HL-60 (cell line): ENCODE data around the gene IL31RA.

Experiments used
- DNase-seq, 2 experiments: peaks; one replicate each; pipeline ENCODE4 v3.0.0-alpha.2; 2010 to 2020; ENCODE audit warnings: low read depth in 1 of 2, low spot score in 1 of 2
- H3K27ac ChIP-seq: fragments of 250-450 bp; sonication (Bioruptor Pico); replicated peaks from 2 replicates; pipeline ENCODE4 v1.5.1; 2020; ENCODE audit warnings: mild to moderate bottlenecking, moderate library complexity
- H3K27me3 ChIP-seq: fragments of 250-450 bp; sonication (Bioruptor Pico); 2 replicates; pipeline ENCODE4 v1.5.1; 2021; ENCODE audit warnings: mild to moderate bottlenecking, moderate library complexity; ENCODE audit not compliant: insufficient read depth, poor library complexity, severe bottlenecking
- H3K4me3 ChIP-seq: replicated peaks from 2 replicates; pipeline ENCODE4 v1.5.1; 2011; ENCODE audit warnings: mild to moderate bottlenecking, control low read depth, low read length; ENCODE audit not compliant: insufficient read depth
- GABPA ChIP-seq: IDR thresholded peaks from 2 replicates; pipeline ENCODE4 v1.6.1; 2012; ENCODE audit warnings: low read depth
- POLR2AphosphoS5 ChIP-seq: IDR thresholded peaks from 2 replicates; pipeline ENCODE4 v1.6.1; 2012; ENCODE audit warnings: low read depth
- SPI1 ChIP-seq: IDR thresholded peaks from 2 replicates; pipeline ENCODE4 v1.6.1; 2012; ENCODE audit warnings: low read depth, mild to moderate bottlenecking, borderline replicate concordance
- TF ChIP-seq, protein P1 (sequence below): IDR thresholded peaks from 2 replicates; pipeline ENCODE4 v1.6.1; 2012; ENCODE audit warnings: low read depth; ENCODE audit not compliant: insufficient replicate concordance
- TF ChIP-seq, protein P2 (sequence below): IDR thresholded peaks from one replicate; pipeline ENCODE4 v1.5.1; 2011; ENCODE audit warnings: low read length, control low read depth, inconsistent platforms; ENCODE audit not compliant: insufficient read depth

IL31RA gene

DNA sequence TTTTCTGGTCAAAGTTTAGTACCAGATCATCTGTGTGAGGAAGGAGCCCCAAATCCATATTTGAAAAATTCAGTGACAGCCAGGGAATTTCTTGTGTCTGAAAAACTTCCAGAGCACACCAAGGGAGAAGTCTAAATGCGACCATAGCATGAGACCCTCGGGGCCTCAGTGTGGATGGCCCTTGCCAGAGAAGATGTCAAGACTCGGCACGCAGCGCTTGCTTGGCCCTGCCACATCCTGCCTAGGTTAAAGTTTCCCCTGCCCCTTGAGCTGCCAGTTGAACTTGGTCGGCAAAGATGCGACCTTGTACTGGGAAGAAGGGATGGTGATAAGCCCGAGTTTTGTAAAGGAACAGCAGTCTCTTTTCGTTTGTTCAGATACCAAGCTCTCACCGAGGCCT is 65.8 kb downstream of the IL31RA start:
- no peak for TF ChIP-seq POLR2AphosphoS5
- TF ChIP-seq, protein P1, sequence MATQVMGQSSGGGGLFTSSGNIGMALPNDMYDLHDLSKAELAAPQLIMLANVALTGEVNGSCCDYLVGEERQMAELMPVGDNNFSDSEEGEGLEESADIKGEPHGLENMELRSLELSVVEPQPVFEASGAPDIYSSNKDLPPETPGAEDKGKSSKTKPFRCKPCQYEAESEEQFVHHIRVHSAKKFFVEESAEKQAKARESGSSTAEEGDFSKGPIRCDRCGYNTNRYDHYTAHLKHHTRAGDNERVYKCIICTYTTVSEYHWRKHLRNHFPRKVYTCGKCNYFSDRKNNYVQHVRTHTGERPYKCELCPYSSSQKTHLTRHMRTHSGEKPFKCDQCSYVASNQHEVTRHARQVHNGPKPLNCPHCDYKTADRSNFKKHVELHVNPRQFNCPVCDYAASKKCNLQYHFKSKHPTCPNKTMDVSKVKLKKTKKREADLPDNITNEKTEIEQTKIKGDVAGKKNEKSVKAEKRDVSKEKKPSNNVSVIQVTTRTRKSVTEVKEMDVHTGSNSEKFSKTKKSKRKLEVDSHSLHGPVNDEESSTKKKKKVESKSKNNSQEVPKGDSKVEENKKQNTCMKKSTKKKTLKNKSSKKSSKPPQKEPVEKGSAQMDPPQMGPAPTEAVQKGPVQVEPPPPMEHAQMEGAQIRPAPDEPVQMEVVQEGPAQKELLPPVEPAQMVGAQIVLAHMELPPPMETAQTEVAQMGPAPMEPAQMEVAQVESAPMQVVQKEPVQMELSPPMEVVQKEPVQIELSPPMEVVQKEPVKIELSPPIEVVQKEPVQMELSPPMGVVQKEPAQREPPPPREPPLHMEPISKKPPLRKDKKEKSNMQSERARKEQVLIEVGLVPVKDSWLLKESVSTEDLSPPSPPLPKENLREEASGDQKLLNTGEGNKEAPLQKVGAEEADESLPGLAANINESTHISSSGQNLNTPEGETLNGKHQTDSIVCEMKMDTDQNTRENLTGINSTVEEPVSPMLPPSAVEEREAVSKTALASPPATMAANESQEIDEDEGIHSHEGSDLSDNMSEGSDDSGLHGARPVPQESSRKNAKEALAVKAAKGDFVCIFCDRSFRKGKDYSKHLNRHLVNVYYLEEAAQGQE = no peak
- TF ChIP-seq, protein P2, sequence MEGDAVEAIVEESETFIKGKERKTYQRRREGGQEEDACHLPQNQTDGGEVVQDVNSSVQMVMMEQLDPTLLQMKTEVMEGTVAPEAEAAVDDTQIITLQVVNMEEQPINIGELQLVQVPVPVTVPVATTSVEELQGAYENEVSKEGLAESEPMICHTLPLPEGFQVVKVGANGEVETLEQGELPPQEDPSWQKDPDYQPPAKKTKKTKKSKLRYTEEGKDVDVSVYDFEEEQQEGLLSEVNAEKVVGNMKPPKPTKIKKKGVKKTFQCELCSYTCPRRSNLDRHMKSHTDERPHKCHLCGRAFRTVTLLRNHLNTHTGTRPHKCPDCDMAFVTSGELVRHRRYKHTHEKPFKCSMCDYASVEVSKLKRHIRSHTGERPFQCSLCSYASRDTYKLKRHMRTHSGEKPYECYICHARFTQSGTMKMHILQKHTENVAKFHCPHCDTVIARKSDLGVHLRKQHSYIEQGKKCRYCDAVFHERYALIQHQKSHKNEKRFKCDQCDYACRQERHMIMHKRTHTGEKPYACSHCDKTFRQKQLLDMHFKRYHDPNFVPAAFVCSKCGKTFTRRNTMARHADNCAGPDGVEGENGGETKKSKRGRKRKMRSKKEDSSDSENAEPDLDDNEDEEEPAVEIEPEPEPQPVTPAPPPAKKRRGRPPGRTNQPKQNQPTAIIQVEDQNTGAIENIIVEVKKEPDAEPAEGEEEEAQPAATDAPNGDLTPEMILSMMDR = no peak
- no peak for TF ChIP-seq SPI1
- no peak for TF ChIP-seq GABPA
- no peak overlapping the region for H3K4me3 ChIP-seq
- DNase-seq = no peak
- no peaks in the 10 kb centered on the region for H3K27me3 ChIP-seq
- no peak overlapping the region for H3K27ac ChIP-seq

DNA sequence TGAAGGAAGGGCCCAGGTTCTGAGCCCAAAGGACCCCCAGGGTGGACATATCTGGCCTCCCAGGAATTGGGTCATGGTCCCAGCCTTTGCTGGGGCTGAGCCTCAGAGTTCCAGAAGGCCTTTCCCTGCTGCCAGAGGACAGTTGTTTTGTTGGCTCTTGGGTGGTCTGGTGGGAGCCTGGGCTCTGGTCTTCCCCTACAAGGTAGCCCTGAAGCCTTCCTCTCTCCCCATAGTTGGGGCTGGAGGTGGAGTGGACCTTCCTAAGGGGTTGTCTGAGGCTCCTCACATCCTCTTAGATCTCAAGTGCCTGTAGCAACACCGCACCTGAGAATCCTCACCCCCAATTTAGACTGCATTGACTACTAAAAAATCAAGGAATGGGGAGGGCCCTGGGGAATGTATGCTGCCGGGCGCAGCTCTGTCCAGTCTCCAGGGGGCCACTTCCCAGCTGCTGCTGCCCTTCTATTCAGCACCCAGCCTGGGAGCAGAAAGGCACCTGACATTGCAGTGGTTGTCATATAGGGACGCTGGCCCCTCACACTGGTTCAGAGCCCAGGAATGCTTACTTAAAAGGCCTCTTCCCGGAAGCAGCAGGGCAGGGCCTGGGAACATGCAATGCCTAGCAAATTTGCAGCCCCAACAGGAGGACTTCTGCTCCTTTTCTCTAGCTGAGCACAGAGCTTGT is 66.4 kb downstream of the IL31RA start:
- no peak for DNase-seq
- no peak overlapping the region for H3K4me3 ChIP-seq
- no peak for TF ChIP-seq POLR2AphosphoS5
- no peak for TF ChIP-seq GABPA
- no peak for TF ChIP-seq SPI1
- TF ChIP-seq, protein P2 = no peak
- TF ChIP-seq, protein P1 = no peak
- no peak overlapping the region for H3K27ac ChIP-seq
- H3K27me3 ChIP-seq = no peaks in the 10 kb centered on the region

DNA sequence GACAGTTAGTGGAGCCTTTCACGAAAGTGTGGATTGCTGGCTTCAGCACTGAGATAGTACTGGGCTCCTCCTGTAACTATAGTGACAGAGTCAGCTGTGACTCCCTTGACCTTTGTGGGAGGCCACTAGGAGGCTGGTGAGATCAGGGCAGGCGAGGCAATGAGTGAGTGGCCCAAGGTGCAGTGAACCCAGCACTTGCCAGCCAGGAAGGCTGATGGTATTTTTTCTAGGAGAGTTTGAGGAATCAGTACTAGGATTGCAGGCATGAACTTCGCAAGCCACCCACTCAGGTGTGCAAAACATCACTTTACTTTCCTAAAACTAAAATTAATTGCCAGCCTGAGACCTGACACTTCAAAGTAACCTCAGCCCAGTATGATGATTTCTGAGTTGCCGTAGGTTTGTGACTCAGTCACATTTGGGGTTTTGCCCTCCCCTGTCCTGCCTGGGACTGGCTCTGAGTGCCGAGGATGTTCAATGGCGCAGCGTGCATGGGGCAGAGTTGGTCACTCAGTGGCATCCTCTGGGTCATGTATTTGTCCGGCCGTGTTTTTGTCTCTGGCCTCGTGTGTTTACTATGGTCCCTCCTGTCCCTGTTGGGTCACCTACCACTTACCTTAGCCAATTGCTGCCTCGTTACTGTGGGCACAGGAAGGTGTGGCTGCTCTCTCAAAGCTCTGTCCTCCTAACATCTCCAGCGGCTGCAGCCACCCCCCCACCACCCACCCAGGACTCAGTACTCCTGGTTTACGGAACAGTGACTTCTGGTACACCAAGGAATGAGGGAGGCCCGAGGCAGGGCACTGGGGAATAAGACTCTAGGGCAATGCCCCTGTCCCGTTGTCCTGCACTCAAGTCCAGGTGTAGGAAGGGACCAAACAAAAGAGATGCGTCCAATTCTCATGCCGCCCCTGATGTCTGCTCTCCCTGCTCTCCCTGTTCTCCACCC is 67.2 kb downstream of the IL31RA start:
- no peak for DNase-seq
- no peak overlapping the region for H3K27ac ChIP-seq
- TF ChIP-seq, protein P1 = no peak
- TF ChIP-seq SPI1 (no peak), GABPA (no peak), POLR2AphosphoS5 (no peak)
- TF ChIP-seq, protein P2 = no peak

More for the DNA sequence above, 67.2 kb downstream of the IL31RA start:
- Histone ChIP-seq H3K27me3 (no peaks in the 10 kb centered on the region), H3K4me3 (no peak overlapping the region)
